HCT116 (cell line): Measurements from ENCODE around the gene EIF4G3. TPM values are rescaled to one million over a fixed set of nuclear protein-coding genes. Genes with fewer than 3 reads are reported as not detected.

Source experiments
- ATAC-seq: fragments of 200-7000 bp; cut with Tn5 transposase; 2 replicates; pipeline ENCODE4 v1.9.1; 2020; ENCODE audit warnings: mild to moderate bottlenecking, moderate library complexity
- BruUV-seq: library from RNA; stranded (reverse); fragments of 400-500 nt; replicated peaks from 2 replicates; lab custom pipeline; 2021; lab: Mats Ljungman, UMichigan
- CTCF ChIA-PET: fragments of 300-600 bp; sonication (Branson Sonifier 250); formaldehyde crosslinking; loops from one replicate; lab custom pipeline; 2021; ENCODE audit warnings: antibody characterized with exemption; lab: Charles Lee
- POLR2A ChIA-PET: fragments of 300-600, 350-600 bp; sonication (Branson Sonifier 250); formaldehyde crosslinking; loops from one replicate; lab custom pipeline; 2021; ENCODE audit warnings: antibody characterized with exemption; lab: Charles Lee
- RAD21 ChIA-PET, 2 experiments: fragments of 300-600 bp; sonication (Branson Sonifier 250); formaldehyde crosslinking; loops; one replicate each; lab custom pipeline; 2023; ENCODE audit warnings: low total read pairs in 2 of 2; ENCODE audit not compliant: uncharacterized antibody in 2 of 2, unreplicated experiment in 2 of 2, low non-redundant PET in 1 of 2; lab: Charles Lee
- DNase-seq: peaks from one replicate; pipeline ENCODE4 v3.0.0-alpha.2; 2010; ENCODE audit warnings: low read depth, low spot score
- H2AFZ ChIP-seq: fragments of 200-600 bp; shearing (Covaris generic), sonication (generic); 2 replicates; pipeline ENCODE4 v1.6.1; 2017; ENCODE audit warnings: low read depth, mixed run types, mixed read lengths, antibody characterized with exemption, low read length; ENCODE audit not compliant: poor library complexity, severe bottlenecking
- H3K27ac ChIP-seq: 2 replicates; pipeline ENCODE4 v1.5.1; 2012; ENCODE audit warnings: low read depth, low read length
- H3K27me3 ChIP-seq: fragments of 200-600 bp; sonication (generic); 2 replicates; pipeline ENCODE4 v1.6.1; 2016; ENCODE audit warnings: mixed run types, low read length, mixed read lengths; ENCODE audit not compliant: insufficient read depth
- H3K36me3 ChIP-seq, 2 experiments: fragments of 200-500 bp in 1 of 2; fragments of 200-600 bp in 1 of 2; sonication (Bioruptor generic) in 1 of 2; sonication (generic) in 1 of 2; 2 replicates each; pipeline versions ENCODE4 v1.5.1 to v1.6.1; 2014 to 2016; ENCODE audit warnings: low read length in 2 of 2, inconsistent platforms in 1 of 2, mixed read lengths in 1 of 2, mixed run types in 1 of 2; ENCODE audit not compliant: insufficient read depth in 2 of 2, control insufficient read depth in 1 of 2
- H3K4me1 ChIP-seq, 2 experiments: fragments of 200-600 bp in 1 of 2; sonication (generic) in 1 of 2; 2 replicates each; pipeline versions ENCODE4 v1.5.1 to v1.6.1; 2012 to 2017; ENCODE audit warnings: low read length in 2 of 2, inconsistent platforms in 1 of 2, mild to moderate bottlenecking in 1 of 2, mixed read lengths in 1 of 2, mixed run types in 1 of 2, moderate library complexity in 1 of 2; ENCODE audit not compliant: insufficient read depth in 2 of 2, control insufficient read depth in 1 of 2
- H3K4me2 ChIP-seq: fragments of 200-600 bp; sonication (generic); 2 replicates; pipeline ENCODE4 v1.6.1; 2017; ENCODE audit warnings: mixed run types, low read length, mixed read lengths
- H3K4me3 ChIP-seq, 2 experiments: fragments of 200-600 bp in 1 of 2; sonication (generic) in 1 of 2; replicated peaks in 1 of 2; 2 replicates each; pipeline ENCODE4 v1.5.1; 2011 to 2016; ENCODE audit warnings: low read length in 2 of 2, control low read depth in 1 of 2, low read depth in 1 of 2, mild to moderate bottlenecking in 1 of 2, mixed read lengths in 1 of 2, mixed run types in 1 of 2
- H3K79me2 ChIP-seq: fragments of 200-600 bp; sonication (generic); 2 replicates; pipeline ENCODE4 v1.6.1; 2017; ENCODE audit warnings: mild to moderate bottlenecking, mixed run types, low read length, moderate library complexity, mixed read lengths; ENCODE audit not compliant: insufficient read depth
- H3K9ac ChIP-seq: fragments of 200-600 bp; sonication (generic); 2 replicates; pipeline ENCODE4 v1.6.1; 2016; ENCODE audit warnings: low read length, mixed read lengths
- H3K9me2 ChIP-seq: fragments of 200-600 bp; sonication (generic), shearing (Covaris generic); 2 replicates; pipeline ENCODE4 v1.6.1; 2017; ENCODE audit warnings: mixed run types, mild to moderate bottlenecking, moderate library complexity; ENCODE audit not compliant: insufficient read depth
- H3K9me3 ChIP-seq, 2 experiments: fragments of 200-500 bp in 1 of 2; fragments of 200-600 bp in 1 of 2; sonication (Bioruptor generic) in 1 of 2; sonication (generic) in 1 of 2; 2 replicates each; pipeline ENCODE4 v1.6.1; 2014 to 2017; ENCODE audit warnings: low read length in 2 of 2, mixed read lengths in 2 of 2, inconsistent platforms in 1 of 2, low read depth in 1 of 2, mild to moderate bottlenecking in 1 of 2, mixed run types in 1 of 2, moderate library complexity in 1 of 2; ENCODE audit not compliant: control insufficient read depth in 1 of 2, insufficient read depth in 1 of 2
- H4K20me1 ChIP-seq: fragments of 200-600 bp; sonication (generic), shearing (Covaris generic); 2 replicates; pipeline ENCODE4 v1.6.1; 2017; ENCODE audit warnings: mixed run types, mild to moderate bottlenecking, moderate library complexity; ENCODE audit not compliant: insufficient read depth
- ATF3 ChIP-seq: IDR thresholded peaks from 2 replicates; pipeline ENCODE4 v1.6.1; 2012
- CBX3 ChIP-seq: IDR thresholded peaks from 2 replicates; pipeline ENCODE4 v1.6.1; 2012; ENCODE audit warnings: low read depth
- CEBPB ChIP-seq: IDR thresholded peaks from 2 replicates; pipeline ENCODE4 v1.6.1; 2012; ENCODE audit warnings: low read depth
- CTCF ChIP-seq, 3 experiments: fragments of 200-600 bp in 1 of 3; sonication (generic) in 1 of 3; IDR thresholded peaks in 2 of 3; conservative IDR thresholded peaks in 1 of 3; 2 replicates each; pipeline ENCODE4 v1.5.1; 2012 to 2017; ENCODE audit warnings: low read depth in 2 of 3, low read length in 2 of 3, antibody characterized with exemption in 1 of 3, borderline replicate concordance in 1 of 3, control low read depth in 1 of 3, mild to moderate bottlenecking in 1 of 3, mixed read lengths in 1 of 3, mixed run types in 1 of 3, moderate library complexity in 1 of 3; ENCODE audit not compliant: insufficient read depth in 1 of 3
- EGR1 ChIP-seq: IDR thresholded peaks from 2 replicates; pipeline ENCODE4 v1.6.1; 2012; ENCODE audit warnings: low read depth
- EZH2 ChIP-seq: fragments of 200-600 bp; sonication (generic); IDR thresholded peaks from 2 replicates; pipeline ENCODE4 v1.6.1; 2017; ENCODE audit warnings: antibody characterized with exemption, mixed run types
- EZH2phosphoT487 ChIP-seq: fragments of 200-600 bp; IDR thresholded peaks from 2 replicates; pipeline ENCODE4 v1.6.1; 2018; ENCODE audit warnings: antibody characterized with exemption, borderline replicate concordance
- FOSL1 ChIP-seq: IDR thresholded peaks from 2 replicates; pipeline ENCODE4 v1.6.1; 2012; ENCODE audit warnings: low read depth
- JUND ChIP-seq: IDR thresholded peaks from 2 replicates; pipeline ENCODE4 v1.6.1; 2012
- RAD21 ChIP-seq: IDR thresholded peaks from 2 replicates; pipeline ENCODE4 v1.6.1; 2012; ENCODE audit warnings: low read depth, mild to moderate bottlenecking
- REST ChIP-seq: IDR thresholded peaks from 2 replicates; pipeline ENCODE4 v1.6.1; 2012; ENCODE audit warnings: low read depth
- SIN3A ChIP-seq: IDR thresholded peaks from 2 replicates; pipeline ENCODE4 v1.6.1; 2012; ENCODE audit warnings: low read depth
- SP1 ChIP-seq: IDR thresholded peaks from 2 replicates; pipeline ENCODE4 v1.6.1; 2012; ENCODE audit warnings: low read depth
- SRF ChIP-seq: IDR thresholded peaks from 2 replicates; pipeline ENCODE4 v1.6.1; 2012; ENCODE audit warnings: low read depth
- YY1 ChIP-seq: IDR thresholded peaks from 2 replicates; pipeline ENCODE4 v1.6.1; 2011; ENCODE audit warnings: low read length, low read depth, moderate library complexity, mild to moderate bottlenecking; ENCODE audit not compliant: insufficient replicate concordance; ENCODE audit errors: extremely low read depth
- ZBTB33 ChIP-seq: IDR thresholded peaks from 2 replicates; pipeline ENCODE4 v1.6.1; 2011; ENCODE audit warnings: mild to moderate bottlenecking, low read length, moderate library complexity; ENCODE audit not compliant: insufficient replicate concordance; ENCODE audit errors: extremely low read depth
- intact Hi-C: fragments of 100-400 bp; cut with micrococcal nuclease; formaldehyde crosslinking; loops from 2 replicates; pipeline ENCODE4 v1.10.0; 2022
- total RNA-seq: library from RNA; stranded (reverse); gene quantifications from one replicate; pipeline ENCODE4 v1.2.1, GENCODE V29; 2021; ENCODE audit not compliant: unreplicated experiment

Gene EIF4G3
- total RNA-seq, 1 experiment from 2014 or later = 40.1 TPM

- H4K20me1 ChIP-seq = no peaks in the 10 kb centered on the region
- H3K9me3 ChIP-seq = no peaks in the 10 kb centered on the region
- H3K4me1 ChIP-seq = no peaks in the 10 kb centered on the region
- H2AFZ ChIP-seq = no peak overlapping the region
- H3K4me3 ChIP-seq = no peak overlapping the region
- H3K36me3 ChIP-seq = no peaks in the 10 kb centered on the region
- H3K9me2 ChIP-seq = no peaks in the 10 kb centered on the region
- DNase-seq (no peak), ATAC-seq (no peak)
- H3K27me3 ChIP-seq = no peaks in the 10 kb centered on the region
- H3K4me2 ChIP-seq = no peak overlapping the region
- intact Hi-C loops = no loop called here
- no peak overlapping the region for H3K27ac ChIP-seq
- no peak for TF ChIP-seq ATF3
- TF ChIP-seq EZH2 = no peak
- TF ChIP-seq CTCF (IDR thresholded peaks at IDR 0.05 in 2 of 3, conservative IDR thresholded peaks at IDR 0.05 in 1 of 3; ENCODE audit: borderline replicate concordance in 1 of 3, insufficient read depth in 1 of 3, low read depth in 2 of 3, low read length in 2 of 3) = no peak
- TF ChIP-seq EZH2phosphoT487 = no peak
- no peak for TF ChIP-seq FOSL1
- TF ChIP-seq CEBPB = no peak
- TF ChIP-seq RAD21 = no peak
- TF ChIP-seq SRF = no peak
- no peak for TF ChIP-seq CBX3
- no peak for TF ChIP-seq REST
- no peak for TF ChIP-seq JUND
- TF ChIP-seq EGR1 = no peak
- no peak for TF ChIP-seq ZBTB33
- TF ChIP-seq SP1 = no peak
- TF ChIP-seq YY1 = no peak
- no peak for TF ChIP-seq SIN3A
- BruUV-seq = no TSS peak
- CTCF ChIA-PET = no interaction called here
- H3K9ac ChIP-seq = no peak overlapping the region
- H3K79me2 ChIP-seq = no peaks in the 10 kb centered on the region
- RAD21 ChIA-PET = no interaction called here
- POLR2A ChIA-PET = no interaction called here
Measured at GRCh38 chr1:21115098-21115760, 61.5 kb downstream of the EIF4G3 start.
